ENCODE measurements around the gene BMP6.

GRCh38 chr6:7681449-7681848, 44.5 kb upstream of the BMP6 start:
- TF ChIP-seq, protein P1, sequence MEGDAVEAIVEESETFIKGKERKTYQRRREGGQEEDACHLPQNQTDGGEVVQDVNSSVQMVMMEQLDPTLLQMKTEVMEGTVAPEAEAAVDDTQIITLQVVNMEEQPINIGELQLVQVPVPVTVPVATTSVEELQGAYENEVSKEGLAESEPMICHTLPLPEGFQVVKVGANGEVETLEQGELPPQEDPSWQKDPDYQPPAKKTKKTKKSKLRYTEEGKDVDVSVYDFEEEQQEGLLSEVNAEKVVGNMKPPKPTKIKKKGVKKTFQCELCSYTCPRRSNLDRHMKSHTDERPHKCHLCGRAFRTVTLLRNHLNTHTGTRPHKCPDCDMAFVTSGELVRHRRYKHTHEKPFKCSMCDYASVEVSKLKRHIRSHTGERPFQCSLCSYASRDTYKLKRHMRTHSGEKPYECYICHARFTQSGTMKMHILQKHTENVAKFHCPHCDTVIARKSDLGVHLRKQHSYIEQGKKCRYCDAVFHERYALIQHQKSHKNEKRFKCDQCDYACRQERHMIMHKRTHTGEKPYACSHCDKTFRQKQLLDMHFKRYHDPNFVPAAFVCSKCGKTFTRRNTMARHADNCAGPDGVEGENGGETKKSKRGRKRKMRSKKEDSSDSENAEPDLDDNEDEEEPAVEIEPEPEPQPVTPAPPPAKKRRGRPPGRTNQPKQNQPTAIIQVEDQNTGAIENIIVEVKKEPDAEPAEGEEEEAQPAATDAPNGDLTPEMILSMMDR (IDR thresholded peaks at IDR 0.05; ENCODE audit: borderline replicate concordance, extremely low read depth, low read length, poor library complexity, severe bottlenecking), result no peak
- no peak for TF ChIP-seq EZH2 (IDR thresholded peaks at IDR 0.05; ENCODE audit: borderline replicate concordance, low read depth, low read length, severe bottlenecking)
